HG03432 (cell line): ENCODE measurements around the gene LRP6.
"Not testable (repeated sequence)": the region's sequence is repeated elsewhere in the genome, so short reads cannot be mapped to it uniquely, and the experiment has no call there.

Source experiments
- ATAC-seq: cut with Tn5 transposase; IDR thresholded peaks from one replicate; pipeline ENCODE4 v1.9.1; 2021; ENCODE audit warnings: mild to moderate bottlenecking, moderate library complexity; ENCODE audit not compliant: unreplicated experiment

Gene LRP6

GRCh38 chr12:12127304-12127703 is 139.5 kb downstream of the LRP6 start:
- no peak for ATAC-seq

GRCh38 chr12:12126551-12126950 is 140.3 kb downstream of the LRP6 start:
- ATAC-seq = no peak

GRCh38 chr12:12123036-12123604 is 143.7 kb downstream of the LRP6 start:
- ATAC-seq = no peak

GRCh38 chr12:12121061-12121460 is 145.8 kb downstream of the LRP6 start:
- ATAC-seq = no peak

GRCh38 chr12:12116677-12117076 is 150.2 kb downstream of the LRP6 start:
- ATAC-seq = no peak

GRCh38 chr12:12115514-12115913 is 151.3 kb downstream of the LRP6 start:
- no peak for ATAC-seq

GRCh38 chr12:12110923-12111555 is 155.8 kb downstream of the LRP6 start:
- ATAC-seq = not testable (repeated sequence)

GRCh38 chr12:12108441-12109058 is 158.3 kb downstream of the LRP6 start:
- no peak for ATAC-seq

GRCh38 chr12:12107678-12108077 is 159.2 kb downstream of the LRP6 start:
- no peak for ATAC-seq

GRCh38 chr12:12099102-12099501 is 167.7 kb downstream of the LRP6 start:
- no peak for ATAC-seq

- no peak for ATAC-seq
These were observed 168.2 kb downstream of the LRP6 start for GRCh38 chr12:12098691-12099015.

- ATAC-seq = no peak
These were observed 168.8 kb downstream of the LRP6 start for GRCh38 chr12:12097891-12098690.

GRCh38 chr12:12095021-12095420 is 171.8 kb downstream of the LRP6 start:
- no peak for ATAC-seq

- no peak for ATAC-seq
These were observed 172.4 kb downstream of the LRP6 start for GRCh38 chr12:12094481-12094880.

GRCh38 chr12:12091977-12092663 is 174.7 kb downstream of the LRP6 start:
- no peak for ATAC-seq

GRCh38 chr12:12091071-12091470 is 175.8 kb downstream of the LRP6 start:
- ATAC-seq = no peak

- no peak for ATAC-seq
These were observed 178.1 kb downstream of the LRP6 start for GRCh38 chr12:12088761-12089160.

- ATAC-seq = no peak
These were observed 178.7 kb downstream of the LRP6 start for GRCh38 chr12:12088147-12088546.

GRCh38 chr12:12087693-12088034 is 179.2 kb downstream of the LRP6 start:
- no peak for ATAC-seq

- no peak for ATAC-seq
These were observed 179.7 kb downstream of the LRP6 start for GRCh38 chr12:12086973-12087692.

- ATAC-seq = no peak
These were observed 180.5 kb downstream of the LRP6 start for GRCh38 chr12:12086362-12086761.
